Activated naive CD4-positive, alpha-beta T cell treated with anti-CD3 and anti-CD28 coated beads, Interleukin-2, amount 50 U/mL, for 24 hours (primary cell): ENCODE results near the gene HORMAD2.
A peak's percentile ranks its signal among the peaks of the same experiment; 100 is the strongest.
"Not testable (repeated sequence)": the region's sequence is repeated elsewhere in the genome, so short reads cannot be mapped to it uniquely, and the experiment has no call there.

Experiments
- H3K27ac Mint-ChIP-seq: one replicate; pipeline ENCODE4 v1.8.0; 2021; ENCODE audit warnings: mild to moderate bottlenecking, mixed read lengths
- H3K27me3 Mint-ChIP-seq: one replicate; pipeline ENCODE4 v1.8.0; 2021; ENCODE audit warnings: mixed read lengths
- H3K36me3 Mint-ChIP-seq: one replicate; pipeline ENCODE4 v1.8.0; 2021; ENCODE audit warnings: mixed read lengths
- H3K4me1 Mint-ChIP-seq: one replicate; pipeline ENCODE4 v1.8.0; 2021; ENCODE audit warnings: mixed read lengths
- H3K4me3 Mint-ChIP-seq: one replicate; pipeline ENCODE4 v1.8.0; 2021; ENCODE audit warnings: mild to moderate bottlenecking, mixed read lengths
- H3K9me3 Mint-ChIP-seq: one replicate; pipeline ENCODE4 v1.8.0; 2021; ENCODE audit warnings: mixed read lengths

Gene HORMAD2

DNA sequence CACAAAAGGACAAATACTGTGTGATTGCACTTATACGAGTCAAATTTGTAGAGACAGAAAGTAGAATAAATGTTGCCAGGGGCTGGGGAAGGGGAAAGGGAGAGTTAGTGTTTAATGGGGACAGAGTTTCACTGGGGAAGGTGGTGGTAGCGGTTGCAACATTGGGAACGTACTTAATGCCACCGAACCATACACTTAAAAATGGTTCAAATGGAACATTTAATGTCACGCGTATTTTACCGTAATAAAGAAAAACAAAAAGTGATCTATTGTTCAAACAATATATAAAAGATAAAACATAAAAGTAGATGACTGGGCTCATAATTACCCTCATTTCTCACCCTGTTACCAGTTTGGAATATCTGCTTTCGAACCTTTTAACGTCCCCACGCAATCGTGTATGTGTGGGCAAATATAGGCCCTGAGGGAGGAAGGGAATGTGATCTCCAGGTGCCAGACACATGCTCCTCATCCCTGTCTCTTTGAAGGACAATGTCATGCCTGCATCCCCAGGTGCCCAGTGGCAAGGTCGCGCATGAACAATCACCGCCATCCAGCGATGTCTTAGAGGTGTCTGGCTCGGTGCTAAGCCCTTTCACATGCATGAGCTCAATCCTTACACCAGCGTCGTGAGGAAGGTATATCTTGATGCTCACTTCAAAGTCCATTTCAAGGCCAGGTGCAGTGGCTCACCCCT is 131.0 kb downstream of the HORMAD2 start:
- H3K4me1 Mint-ChIP-seq = peaks cover 30% of the 10 kb centered on the region
- H3K36me3 Mint-ChIP-seq = no peaks in the 10 kb centered on the region
- H3K27me3 Mint-ChIP-seq = no peaks in the 10 kb centered on the region
- no peak overlapping the region for H3K27ac Mint-ChIP-seq
- H3K9me3 Mint-ChIP-seq = no peaks in the 10 kb centered on the region
- H3K4me3 Mint-ChIP-seq = no peak overlapping the region

DNA sequence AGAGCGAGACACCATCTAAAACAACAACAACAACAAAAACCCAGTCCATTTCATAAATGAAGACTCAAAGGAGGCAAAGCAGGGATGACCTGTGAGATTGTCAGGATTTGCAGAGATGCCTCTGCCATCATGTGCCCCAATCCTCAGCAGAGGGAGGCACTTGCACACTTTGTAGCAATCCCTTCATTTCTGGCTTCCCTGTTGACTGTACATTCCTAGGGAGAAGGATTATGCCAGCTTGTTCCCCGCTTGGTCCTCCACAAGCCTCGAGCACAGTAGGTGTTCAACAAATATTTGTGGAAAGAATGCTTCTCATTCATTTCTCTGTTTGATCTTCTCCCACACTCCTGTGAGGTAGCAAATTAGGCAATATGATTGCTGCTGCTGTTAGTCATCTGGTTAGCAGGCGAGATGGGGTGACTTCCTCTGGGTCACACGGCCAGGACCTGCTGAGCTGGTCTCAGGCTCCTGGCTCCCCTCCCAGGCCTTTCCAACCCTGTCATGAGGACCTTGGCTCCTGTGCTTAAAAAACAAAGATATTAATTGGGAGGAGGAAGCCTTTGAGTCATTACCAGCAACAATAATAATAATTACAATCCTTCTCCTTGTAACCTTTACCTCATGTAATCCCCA is 132.2 kb downstream of the HORMAD2 start:
- no peak overlapping the region for H3K4me3 Mint-ChIP-seq
- no peaks in the 10 kb centered on the region for H3K27me3 Mint-ChIP-seq
- H3K4me1 Mint-ChIP-seq = peaks cover 30% of the 10 kb centered on the region
- H3K27ac Mint-ChIP-seq = peak overlapping the region; percentile 10
- H3K36me3 Mint-ChIP-seq = no peaks in the 10 kb centered on the region
- H3K9me3 Mint-ChIP-seq = no peaks in the 10 kb centered on the region

DNA sequence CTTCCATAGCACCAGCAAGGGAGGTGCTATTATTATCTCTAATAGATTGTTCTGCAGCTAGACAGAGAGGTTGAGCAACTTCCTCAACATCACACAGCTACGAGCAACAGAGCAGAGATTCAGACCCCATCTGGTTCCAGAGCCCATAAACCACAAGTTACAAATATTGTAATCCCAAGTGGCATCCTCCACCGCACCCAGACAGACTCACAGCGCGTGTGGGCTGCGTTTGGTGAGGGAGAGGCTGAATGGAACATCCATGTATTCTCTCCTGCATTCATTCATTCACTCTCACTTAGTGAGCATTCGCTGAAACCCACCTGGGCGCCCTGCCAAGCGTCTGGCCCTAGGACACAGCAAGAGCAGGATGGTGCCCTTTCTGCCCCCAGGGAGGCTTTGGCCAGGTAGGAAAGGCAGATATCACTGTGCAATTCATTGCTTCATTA is 132.8 kb downstream of the HORMAD2 start:
- H3K27ac Mint-ChIP-seq = peak overlapping the region; percentile 10

DNA sequence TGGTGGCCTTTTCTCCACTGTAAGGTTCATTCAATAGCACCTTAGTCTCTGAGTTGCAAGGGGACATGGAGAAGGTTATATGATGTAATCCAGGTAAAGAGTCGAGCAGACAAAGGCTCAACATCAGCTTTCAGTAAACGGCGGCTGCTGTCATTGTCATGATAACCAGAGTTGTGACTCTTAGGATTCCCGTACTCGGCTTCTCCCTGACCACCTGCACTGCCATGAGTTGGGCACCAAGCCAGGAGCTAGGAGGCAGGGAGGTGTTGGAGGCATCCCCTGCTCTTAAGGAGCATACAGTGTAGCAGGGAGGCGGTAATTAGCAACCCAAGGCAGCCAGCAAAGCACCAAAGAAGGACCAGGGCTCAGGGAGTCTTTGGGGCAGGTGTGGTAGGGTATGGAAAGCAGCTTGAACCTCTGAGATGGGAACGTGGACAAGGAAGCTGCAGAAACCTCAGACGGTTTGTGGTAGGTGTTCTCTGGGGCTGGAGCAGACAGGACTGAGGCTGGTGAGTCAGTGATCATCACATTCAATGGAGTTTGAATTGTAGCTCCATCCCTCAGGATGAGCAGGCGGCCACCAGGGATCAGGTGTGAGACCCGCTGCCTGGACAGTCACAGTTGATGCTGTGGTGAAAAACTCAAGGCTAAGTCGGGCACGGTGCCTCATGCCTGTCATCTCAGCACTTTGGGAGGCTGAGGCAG is 134.6 kb downstream of the HORMAD2 start:
- no peaks in the 10 kb centered on the region for H3K27me3 Mint-ChIP-seq
- H3K36me3 Mint-ChIP-seq = no peaks in the 10 kb centered on the region
- no peaks in the 10 kb centered on the region for H3K9me3 Mint-ChIP-seq
- no peak overlapping the region for H3K27ac Mint-ChIP-seq
- H3K4me3 Mint-ChIP-seq = no peak overlapping the region
- peaks cover 42% of the 10 kb centered on the region for H3K4me1 Mint-ChIP-seq

More for the DNA sequence above, 132.8 kb downstream of the HORMAD2 start:
- Mint-ChIP-seq H3K4me3 (no peak overlapping the region), H3K36me3 (no peaks in the 10 kb centered on the region), H3K9me3 (no peaks in the 10 kb centered on the region), H3K27me3 (no peaks in the 10 kb centered on the region), H3K4me1 (peaks cover 30% of the 10 kb centered on the region)

DNA sequence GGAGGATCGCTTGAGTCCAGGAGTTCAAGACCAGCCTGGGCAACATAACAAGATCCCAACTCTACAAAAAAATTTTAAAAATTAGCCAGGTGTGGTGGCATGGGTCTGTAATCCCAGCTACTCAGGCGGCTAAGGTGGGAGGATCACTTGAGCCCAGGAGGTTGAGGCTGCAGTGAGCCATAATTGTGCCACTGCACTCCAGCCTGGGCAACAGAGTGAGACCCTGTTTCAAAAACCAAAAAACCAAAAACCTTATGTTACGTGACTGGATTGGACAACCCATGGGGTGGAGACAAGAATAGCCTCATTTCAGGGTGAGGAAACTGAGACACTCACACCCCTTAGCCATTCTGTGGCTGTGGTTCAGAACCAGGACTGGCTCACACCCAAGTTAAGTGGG is 136.0 kb downstream of the HORMAD2 start:
- H3K27me3 Mint-ChIP-seq, H3K4me3 Mint-ChIP-seq, H3K36me3 Mint-ChIP-seq, H3K9me3 Mint-ChIP-seq, H3K27ac Mint-ChIP-seq: not testable (repeated sequence)
- H3K4me1 Mint-ChIP-seq = peaks cover 56% of the 10 kb centered on the region

DNA sequence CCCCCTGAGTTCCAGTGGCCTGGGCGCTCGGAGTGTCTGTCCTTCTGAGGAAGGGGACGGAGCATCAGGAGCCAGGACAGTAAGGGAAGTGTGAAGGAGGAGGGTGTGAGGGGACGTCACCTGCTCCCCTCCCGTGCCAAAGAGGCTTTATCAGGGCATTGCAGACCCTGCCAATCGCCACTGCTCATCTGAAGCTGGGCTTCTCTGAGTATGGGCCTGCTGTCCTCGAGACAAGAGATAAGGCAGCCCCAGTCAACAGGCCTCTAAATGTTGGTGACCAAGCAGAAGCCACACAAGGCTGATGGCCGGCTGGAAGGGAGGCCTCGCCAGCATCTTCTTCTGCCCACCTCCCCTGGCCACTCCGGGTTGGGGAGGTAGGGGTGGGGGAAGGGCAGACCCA is 136.4 kb downstream of the HORMAD2 start:
- no peaks in the 10 kb centered on the region for H3K36me3 Mint-ChIP-seq
- H3K4me3 Mint-ChIP-seq = no peak overlapping the region
- peak overlapping the region; percentile 74 for H3K27ac Mint-ChIP-seq
- H3K9me3 Mint-ChIP-seq = no peaks in the 10 kb centered on the region
- no peaks in the 10 kb centered on the region for H3K27me3 Mint-ChIP-seq
- peaks cover 60% of the 10 kb centered on the region for H3K4me1 Mint-ChIP-seq

DNA sequence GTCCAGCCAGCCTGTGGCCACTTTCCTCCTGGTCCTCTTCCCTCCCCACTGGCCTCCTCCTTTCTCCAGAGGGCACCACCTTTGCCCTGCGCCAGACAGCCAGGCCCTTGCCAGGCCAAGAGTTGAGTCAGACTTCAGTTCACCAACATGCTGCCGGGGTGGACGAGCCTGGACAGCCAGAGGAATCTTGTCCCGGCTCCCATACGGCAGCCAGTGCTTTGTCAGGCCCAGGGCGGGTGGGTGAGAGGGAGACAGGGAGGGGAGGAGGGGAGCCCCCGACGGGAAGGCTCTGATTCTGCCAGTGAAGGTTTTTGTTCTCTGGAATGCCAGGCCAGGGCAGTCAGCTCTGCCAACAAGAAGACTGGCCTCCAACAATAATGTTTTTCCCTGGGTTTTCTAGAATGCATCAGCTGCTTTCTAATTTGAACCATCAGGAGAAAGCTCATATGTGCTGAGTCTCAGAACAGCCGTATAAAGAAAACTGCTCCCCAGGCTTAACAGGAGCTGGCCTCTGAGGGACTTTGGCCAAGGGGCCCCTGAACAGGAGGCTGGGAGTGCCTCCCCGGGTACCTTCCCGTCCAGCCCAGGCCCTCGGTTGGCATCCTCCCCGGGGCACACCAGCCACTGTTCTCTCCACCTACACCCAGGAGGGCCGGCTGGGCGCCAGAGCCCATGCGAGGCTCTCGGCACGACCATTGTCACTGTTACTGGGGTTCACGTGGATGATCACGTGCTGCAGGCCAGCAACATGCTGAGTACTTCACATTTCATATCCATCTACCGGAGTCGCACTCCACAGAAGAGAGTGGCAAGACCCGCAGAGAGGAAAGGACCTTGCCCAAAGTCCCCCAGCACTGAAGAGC is 137.7 kb downstream of the HORMAD2 start:
- Mint-ChIP-seq H3K27ac (no peak overlapping the region), H3K4me1 (peaks cover 65% of the 10 kb centered on the region), H3K27me3 (no peaks in the 10 kb centered on the region), H3K9me3 (no peaks in the 10 kb centered on the region), H3K4me3 (no peak overlapping the region), H3K36me3 (no peaks in the 10 kb centered on the region)

DNA sequence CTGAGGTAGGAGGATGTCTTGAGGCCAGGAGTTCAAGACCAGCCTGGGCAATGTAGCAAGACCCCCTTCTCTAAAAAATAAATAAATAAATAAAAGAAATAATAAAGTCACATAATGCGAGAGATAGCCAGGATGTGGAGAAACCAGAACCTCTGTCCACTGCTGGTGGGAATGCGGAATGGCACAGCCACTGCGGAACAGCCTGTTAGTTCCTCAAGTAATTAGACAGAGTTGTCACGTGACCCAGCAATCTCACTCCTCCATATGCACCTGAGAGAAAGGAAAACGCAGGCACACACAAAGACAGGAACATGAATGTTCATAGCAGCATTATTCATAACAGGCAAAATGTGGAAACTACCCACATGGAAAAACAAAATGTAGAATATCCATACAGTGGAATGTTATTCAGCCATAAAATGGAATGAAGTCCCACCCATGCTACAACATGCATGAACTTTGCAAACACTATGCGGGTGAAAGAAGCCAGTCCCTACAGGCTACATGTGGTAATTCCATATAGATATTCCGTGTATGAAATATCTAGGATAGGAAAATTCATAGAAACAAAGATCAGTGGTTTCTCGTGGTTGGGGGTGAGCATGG is 138.9 kb downstream of the HORMAD2 start:
- H3K27me3 Mint-ChIP-seq = no peaks in the 10 kb centered on the region
- H3K9me3 Mint-ChIP-seq = no peaks in the 10 kb centered on the region
- peaks cover 72% of the 10 kb centered on the region for H3K4me1 Mint-ChIP-seq
- H3K36me3 Mint-ChIP-seq = no peaks in the 10 kb centered on the region
- no peak overlapping the region for H3K4me3 Mint-ChIP-seq
- H3K27ac Mint-ChIP-seq = no peak overlapping the region

DNA sequence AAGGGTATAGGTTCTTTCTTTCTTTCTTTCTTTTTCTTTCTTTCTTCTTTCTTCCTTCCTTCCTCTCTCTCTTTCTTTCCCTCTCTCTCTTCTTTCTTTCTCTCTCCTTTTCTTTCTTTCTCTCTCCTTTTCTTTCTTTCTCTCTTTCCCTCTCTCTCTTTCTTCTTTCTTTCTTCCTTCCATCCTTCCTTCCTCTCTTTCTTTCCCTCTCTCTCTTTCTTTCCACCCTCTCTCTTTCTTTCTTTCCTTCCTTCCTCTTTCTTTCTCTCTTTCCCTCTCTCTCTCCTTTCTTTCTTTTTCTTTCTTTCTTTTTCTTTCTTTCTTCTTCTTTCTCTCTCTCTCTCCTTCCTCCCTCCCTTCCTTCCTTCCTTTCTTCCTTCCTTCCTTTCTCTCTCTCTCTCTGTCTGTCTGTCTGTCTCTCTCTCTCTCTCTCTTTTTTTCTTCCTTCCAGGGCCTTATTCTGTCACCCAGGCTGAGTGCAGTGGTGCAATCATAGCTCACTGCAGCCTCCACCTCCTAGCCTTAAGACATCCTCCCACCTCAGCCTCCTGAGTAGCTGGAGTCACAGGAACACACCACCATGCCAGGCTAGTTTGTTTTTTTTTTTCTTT is 139.5 kb downstream of the HORMAD2 start:
- H3K27me3 Mint-ChIP-seq = no peaks in the 10 kb centered on the region
- peaks cover 70% of the 10 kb centered on the region for H3K4me1 Mint-ChIP-seq
- peak overlapping the region; percentile 51 for H3K4me3 Mint-ChIP-seq
- no peaks in the 10 kb centered on the region for H3K36me3 Mint-ChIP-seq
- no peaks in the 10 kb centered on the region for H3K9me3 Mint-ChIP-seq
- peak overlapping the region; percentile 59 for H3K27ac Mint-ChIP-seq

DNA sequence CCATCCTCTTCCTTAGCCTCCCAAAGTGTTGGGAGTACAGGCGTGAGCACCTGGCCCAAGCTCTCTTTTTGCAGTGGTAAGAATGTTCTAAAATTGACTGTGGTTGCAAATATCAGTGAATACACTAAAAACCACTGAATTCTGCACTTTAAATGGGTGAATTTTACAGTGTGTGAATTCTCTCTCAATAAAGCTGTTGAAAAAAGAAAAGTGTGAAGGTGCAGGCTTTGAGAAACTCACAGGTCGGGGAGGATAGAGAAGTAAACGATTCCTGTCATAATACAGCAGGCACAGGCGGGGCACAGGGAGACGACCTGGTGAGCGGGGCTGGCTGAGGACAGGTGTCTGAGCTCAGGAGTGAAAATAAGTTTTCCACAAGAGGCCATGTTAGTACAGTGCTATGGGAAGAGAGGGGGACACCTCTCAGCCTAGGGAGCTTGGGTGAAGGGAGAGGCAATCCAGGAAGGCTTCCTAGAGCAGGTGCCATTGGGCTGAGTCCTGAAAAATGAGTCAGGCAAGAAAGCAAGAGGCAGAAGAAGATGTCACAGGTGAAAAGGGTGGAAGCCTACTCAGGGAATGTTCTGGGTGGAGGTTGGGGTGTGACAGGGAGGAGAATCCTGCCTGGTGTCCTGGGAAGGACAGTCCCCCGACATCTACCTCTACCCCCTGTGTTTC is 140.2 kb downstream of the HORMAD2 start:
- Mint-ChIP-seq H3K27ac (peak overlapping the region; percentile 48), H3K4me3 (peak overlapping the region; percentile 51), H3K36me3 (no peaks in the 10 kb centered on the region), H3K9me3 (no peaks in the 10 kb centered on the region), H3K4me1 (peaks cover 69% of the 10 kb centered on the region), H3K27me3 (no peaks in the 10 kb centered on the region)

DNA sequence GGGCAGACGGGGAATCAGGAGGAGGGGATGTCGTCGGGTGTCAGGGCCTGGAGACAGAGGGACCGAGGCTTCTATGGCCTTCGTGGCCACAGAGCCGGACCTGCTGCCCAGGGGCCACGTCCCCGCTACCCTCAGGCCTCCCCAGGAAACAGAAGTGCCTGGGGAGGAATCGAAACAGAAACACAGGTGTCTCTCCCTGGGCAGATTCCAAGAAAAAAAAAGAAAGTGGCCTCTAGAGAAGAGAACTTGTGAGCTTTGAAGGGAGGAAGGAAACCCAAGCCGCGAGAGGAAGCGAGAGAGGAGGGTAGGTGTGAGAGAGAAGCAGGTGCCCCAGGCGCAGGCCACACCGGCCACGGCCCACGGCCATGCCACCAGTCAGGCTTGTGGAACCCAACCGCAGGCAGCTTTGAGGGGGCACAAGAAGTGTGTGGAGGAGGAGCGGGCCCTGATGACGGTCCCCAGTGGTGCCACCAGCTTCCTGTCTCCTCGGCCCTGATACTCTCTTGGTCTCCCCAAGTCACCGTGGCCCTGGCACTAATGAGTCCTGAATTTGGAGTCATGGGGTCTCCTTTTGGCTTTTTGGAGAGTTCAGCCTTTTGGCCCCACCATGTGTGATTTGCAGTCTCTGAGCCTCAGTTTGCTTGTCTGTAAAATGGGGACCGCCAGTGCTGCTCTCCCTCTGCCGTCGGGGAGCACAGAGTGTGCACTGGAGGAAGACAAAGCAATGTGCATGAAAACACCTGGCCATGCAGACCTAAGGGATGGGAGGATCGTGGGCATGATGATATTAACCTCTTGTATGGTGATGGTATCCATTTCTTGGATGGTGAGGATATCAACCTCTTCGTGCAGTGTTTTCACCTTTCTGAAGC is 141.1 kb downstream of the HORMAD2 start:
- peaks cover 71% of the 10 kb centered on the region for H3K4me1 Mint-ChIP-seq
- peak overlapping the region; percentile 85 for H3K27ac Mint-ChIP-seq
- H3K4me3 Mint-ChIP-seq = peak overlapping the region; percentile 51
- H3K36me3 Mint-ChIP-seq = no peaks in the 10 kb centered on the region
- no peaks in the 10 kb centered on the region for H3K27me3 Mint-ChIP-seq
- no peaks in the 10 kb centered on the region for H3K9me3 Mint-ChIP-seq

DNA sequence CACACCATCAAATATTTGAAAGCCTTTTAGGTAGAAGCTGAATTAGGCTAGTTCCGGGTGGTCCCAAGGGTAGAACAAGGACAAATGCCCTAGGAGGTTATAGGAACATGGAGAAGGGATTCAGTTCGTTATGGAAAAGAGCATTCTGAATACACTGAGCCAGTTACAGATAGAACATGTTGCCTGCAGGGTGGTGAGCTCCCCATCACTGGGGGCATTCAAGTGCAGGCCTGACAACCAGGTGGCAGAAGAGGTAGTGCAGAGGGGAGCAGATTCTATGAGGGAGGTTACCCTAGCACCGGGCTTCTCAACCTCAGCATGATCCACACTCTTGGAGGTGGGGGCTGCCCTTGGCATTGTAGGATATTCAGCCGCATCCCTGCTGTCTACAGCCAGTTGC is 142.1 kb downstream of the HORMAD2 start:
- Mint-ChIP-seq H3K36me3 (no peaks in the 10 kb centered on the region), H3K27me3 (no peaks in the 10 kb centered on the region), H3K27ac (no peak overlapping the region), H3K4me1 (peaks cover 77% of the 10 kb centered on the region), H3K4me3 (no peak overlapping the region), H3K9me3 (no peaks in the 10 kb centered on the region)

DNA sequence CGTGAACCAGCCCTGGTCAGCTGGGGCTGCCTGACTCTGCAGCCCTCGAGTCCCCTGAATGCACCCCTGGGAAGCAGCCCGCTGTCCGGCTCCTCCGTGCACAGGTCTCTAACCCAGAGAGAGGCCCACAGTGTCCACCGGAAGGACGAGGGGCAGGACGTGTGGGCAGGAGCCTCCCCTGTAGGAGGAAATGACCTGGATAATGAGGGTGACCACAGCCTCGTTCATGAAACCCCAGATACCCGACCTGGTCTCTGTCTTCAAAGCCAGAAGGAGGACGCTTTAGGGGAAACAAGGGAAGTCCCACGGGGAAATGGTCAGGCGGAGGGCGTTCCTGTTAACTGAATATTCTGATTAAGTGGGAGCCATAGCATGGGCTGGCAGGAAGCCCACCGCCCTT is 143.0 kb downstream of the HORMAD2 start:
- no peaks in the 10 kb centered on the region for H3K27me3 Mint-ChIP-seq
- no peaks in the 10 kb centered on the region for H3K36me3 Mint-ChIP-seq
- H3K27ac Mint-ChIP-seq = no peak overlapping the region
- no peak overlapping the region for H3K4me3 Mint-ChIP-seq
- peaks cover 85% of the 10 kb centered on the region for H3K4me1 Mint-ChIP-seq
- no peaks in the 10 kb centered on the region for H3K9me3 Mint-ChIP-seq
